HG03095 (cell line): ENCODE data around the gene ABCD2.
"Not testable (repeated sequence)": the region's sequence is repeated elsewhere in the genome, so short reads cannot be mapped to it uniquely, and the experiment has no call there.

Experiments used
- ATAC-seq: cut with Tn5 transposase; IDR thresholded peaks from one replicate; pipeline ENCODE4 v1.9.1; 2021; ENCODE audit warnings: moderate library complexity; ENCODE audit not compliant: unreplicated experiment

The ABCD2 gene

DNA sequence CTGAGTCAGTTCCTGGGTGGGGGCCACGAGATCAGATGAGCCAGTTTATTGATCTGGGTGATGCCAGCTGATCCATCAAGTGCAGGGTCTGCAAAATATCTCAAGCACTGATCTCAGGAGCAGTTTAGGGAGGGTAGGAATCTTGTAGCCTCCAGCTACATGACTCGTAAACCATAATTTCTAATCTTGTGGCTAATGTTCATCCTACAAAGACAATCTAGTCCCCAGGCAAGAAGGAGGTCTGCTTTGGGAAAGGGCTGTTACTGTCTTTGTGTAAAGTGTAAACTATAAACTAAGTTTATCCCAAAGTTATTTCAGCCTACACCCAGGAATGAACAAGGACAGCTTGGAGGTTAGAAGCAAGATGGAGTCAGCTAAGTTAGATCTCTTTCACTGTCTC lies 75.4 kb downstream of the ABCD2 start:
- ATAC-seq: not testable (repeated sequence)

DNA sequence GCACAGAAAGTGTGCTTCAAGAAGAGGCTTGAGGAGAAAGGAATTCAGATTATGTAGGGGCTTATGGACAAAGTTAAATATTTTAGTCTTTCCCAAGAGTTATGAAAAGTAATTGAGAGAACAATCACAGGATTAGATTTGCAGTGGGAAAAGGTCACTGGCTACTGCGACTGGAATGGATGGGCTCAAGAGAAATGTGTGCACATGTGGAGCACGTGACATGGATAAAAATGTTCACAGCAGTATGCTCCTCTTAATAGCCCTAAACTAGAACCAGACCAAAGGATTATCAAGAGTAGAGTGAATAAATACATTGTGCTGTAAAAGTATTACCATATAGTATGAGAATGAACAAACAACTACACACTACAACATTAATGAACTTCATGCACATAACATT lies 78.1 kb downstream of the ABCD2 start:
- ATAC-seq: no peak

DNA sequence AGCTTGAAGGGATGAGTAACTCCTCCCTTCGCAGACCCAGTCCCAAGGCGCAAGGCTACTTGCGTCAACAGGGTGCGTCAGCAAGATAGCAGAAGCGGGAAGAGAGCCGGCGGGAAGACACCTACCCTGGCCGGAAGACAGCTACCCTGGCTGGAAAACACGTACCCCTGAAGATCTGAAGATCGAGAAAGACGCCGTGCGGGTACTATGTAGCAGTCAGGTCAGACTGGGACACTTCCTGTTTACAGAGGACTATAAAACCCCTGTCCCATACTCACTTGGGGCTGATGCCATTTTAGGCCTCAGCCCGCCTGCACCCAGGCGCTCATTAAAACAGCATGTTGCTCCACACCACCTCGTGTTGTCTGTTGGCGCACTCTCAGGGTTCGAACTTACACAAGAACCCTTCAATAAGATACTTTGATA lies 80.9 kb downstream of the ABCD2 start:
- ATAC-seq: no peak

DNA sequence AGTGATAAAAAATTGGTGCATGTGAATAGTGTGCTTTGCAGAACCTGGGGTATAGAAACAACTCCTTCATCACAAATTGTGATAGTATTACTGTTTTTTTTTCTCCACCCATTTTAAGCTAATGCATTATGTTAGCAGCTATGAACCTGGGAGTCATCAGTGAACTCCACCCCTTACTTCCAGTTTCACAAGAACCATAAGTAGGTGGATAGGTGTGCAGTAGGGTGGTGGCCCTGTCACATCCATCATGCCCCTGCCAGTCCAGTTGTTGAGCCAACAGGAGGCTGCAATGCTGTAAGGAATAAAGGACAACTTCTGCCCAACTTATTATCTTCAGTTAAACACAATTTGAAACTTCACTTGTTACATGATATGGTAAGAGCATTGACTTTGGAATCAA lies 85.7 kb downstream of the ABCD2 start:
- ATAC-seq: no peak

DNA sequence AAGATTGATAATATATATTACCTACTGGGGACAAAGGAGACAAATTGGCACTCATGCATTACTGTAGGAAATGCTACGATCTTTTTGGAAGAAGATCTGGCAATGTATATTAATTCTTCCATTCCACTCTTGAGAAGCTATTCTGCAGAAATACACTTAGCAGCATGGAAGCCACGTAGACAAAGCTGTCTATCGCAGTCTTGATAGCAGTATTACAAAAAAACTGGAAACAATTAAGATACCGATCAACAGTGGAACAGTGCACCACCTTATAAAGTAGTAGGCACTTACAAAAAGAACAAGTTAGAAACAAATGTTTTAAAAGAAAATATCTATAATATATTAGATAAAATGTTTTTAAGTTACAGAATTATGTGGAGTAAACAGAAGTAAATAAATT lies 87.2 kb downstream of the ABCD2 start:
- ATAC-seq: no peak

DNA sequence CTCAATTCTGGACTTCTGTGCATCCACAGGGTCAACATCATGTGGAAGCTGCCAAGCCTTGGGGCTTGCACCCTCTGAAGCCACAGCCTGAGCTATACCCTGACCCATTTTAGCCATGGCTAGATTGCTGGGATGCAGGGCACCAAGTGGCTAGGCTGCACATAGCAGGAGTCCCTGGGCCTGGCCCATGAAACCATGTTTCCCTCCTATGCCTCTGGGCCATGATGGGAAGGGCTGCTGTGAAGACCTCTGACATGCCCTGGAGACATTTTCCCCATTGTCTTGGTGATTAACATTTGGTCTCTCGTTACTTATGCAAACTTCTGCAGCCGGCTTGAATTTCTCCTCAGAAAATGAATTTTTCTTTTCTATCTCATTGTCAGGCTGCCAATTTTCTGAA lies 92.6 kb downstream of the ABCD2 start:
- ATAC-seq: no peak

DNA sequence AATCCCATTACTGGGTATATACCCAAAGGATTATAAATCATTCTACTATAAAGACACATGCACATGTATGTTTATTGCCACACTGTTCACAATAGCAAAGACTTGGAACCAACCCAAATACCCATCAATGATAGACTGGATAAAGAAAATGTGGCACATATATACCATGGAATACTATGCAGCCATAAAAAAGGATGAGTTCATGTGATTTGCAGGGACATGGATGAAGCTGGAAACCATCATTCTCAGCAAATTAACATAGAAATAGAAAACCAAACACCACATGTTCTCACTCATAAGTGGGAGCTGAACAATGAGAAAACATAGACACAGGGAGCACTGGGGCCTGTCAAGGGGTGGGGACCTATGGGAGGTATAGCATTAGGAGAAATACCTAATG lies 97.4 kb downstream of the ABCD2 start:
- ATAC-seq: not testable (repeated sequence)

DNA sequence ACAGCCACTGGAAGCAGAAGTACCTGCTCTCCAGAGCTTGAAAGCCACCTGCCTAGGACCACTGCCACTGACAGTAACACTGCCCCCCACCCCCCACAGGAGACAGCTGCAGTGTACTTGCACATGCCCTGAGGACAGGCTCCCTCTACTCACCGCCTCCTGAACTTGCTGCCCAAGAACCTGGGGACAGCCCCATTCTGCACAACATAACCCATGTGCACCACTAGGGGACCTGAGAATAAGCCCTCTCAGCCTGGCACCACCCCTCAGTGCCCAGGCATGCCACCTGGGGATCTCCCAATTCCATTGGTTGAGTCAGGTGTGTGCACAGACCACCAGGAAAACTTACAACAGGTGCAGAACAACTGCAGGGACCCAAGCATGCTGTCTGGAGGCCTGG lies 109.6 kb downstream of the ABCD2 start:
- ATAC-seq: no peak

DNA sequence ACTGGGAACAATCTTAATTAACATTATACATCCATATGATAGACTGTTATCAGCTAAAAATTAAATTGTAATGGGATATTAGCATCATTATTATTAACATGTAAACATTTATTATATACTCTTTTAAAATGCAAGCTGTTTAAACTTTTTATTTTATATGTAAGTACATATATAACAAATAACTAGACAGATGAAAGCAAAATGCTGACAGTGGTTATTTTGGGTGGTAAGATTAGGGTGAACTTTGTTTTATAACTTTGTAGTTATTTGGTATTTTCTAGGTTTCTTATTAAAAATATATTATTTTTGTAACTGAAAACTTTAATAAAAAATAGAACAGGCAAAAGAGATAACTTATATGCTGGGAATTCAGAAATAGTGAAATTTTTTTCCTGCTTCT lies 114.0 kb downstream of the ABCD2 start:
- ATAC-seq: no peak

DNA sequence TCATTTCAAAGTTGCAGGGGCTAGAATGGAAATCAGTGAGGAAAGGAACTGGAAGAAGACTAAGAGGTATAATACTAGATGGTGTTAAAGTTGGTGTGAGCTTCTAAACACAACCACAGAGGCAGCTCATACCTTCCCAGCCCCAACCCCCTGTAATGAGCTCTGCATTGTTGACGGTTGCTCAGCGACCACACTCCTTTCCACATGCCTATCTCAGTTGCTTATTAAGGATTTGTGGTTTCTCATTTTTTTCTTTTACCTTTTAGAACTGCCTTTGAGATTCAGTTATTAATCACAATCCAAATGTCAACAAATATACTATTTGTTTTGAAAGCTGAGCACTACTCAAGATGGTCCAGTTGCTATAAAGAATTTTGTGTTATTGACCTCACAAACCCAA lies 114.6 kb downstream of the ABCD2 start:
- ATAC-seq: no peak

DNA sequence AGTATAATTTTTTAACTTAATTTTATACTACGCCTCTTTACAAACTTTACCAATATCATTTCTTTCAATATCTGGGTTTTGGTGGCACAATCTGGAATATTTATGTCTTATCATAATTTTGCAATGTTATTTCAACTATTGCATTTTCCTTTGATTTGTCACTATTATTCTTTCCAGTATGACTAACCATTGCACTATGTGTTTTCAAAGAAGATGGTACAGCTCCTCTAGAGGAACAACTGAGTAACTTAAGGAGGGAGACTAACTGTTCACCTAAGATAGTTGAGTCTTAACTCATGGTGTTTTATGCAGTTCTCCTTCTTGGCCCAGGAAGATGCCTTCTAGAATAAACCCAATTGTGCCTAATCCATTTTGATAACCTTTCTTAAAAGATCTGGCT lies 116.2 kb downstream of the ABCD2 start:
- no peak for ATAC-seq

DNA sequence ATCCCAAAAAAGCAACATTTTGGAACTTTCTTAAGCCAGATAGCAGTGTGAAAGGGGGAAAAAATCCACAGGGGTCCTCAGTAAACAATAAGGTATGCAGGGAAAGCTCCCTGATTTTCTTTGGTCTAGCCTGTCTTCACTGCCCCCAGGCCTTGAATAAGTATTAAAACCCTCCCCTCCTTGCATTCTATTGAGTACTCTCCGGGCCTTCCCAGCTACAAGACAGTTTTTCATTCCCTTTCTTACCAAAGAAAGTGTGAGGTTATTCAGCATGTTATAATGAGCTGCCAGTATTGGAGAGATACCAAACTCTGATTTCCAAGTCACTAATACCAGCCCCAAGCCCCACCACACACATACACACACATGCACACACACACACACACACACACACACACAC lies 116.9 kb downstream of the ABCD2 start:
- ATAC-seq: no peak
